HT1080 (cell line): ENCODE measurements around the gene ASIC5. TPM values are rescaled to one million over a fixed set of nuclear protein-coding genes. Genes with fewer than 3 reads are reported as not detected.
"Not testable (repeated sequence)": the region's sequence is repeated elsewhere in the genome, so short reads cannot be mapped to it uniquely, and the experiment has no call there.

ENCODE experiments used
- DNase-seq: peaks from one replicate; pipeline ENCODE4 v3.0.0-alpha.2; 2015; ENCODE audit warnings: low read depth
- total RNA-seq: library from RNA; depleted of rRNA; stranded (reverse); fragments of >200 nt; shearing (Covaris generic); gene quantifications from 2 replicates; pipeline ENCODE4 v1.2.3, GENCODE V29; 2014; rRNA removed

ASIC5 gene
- total RNA-seq, 1 experiment from 2014 or later: not detected

- DNase-seq: no peak
Measured at GRCh38 chr4:155802190-155802959, 63.7 kb downstream of the ASIC5 start.

GRCh38 chr4:155800685-155801343 is 65.3 kb downstream of the ASIC5 start:
- DNase-seq: no peak

GRCh38 chr4:155799794-155800123 is 66.3 kb downstream of the ASIC5 start:
- DNase-seq: no peak

GRCh38 chr4:155799116-155799793 is 66.8 kb downstream of the ASIC5 start:
- DNase-seq: no peak

GRCh38 chr4:155797581-155797980 is 68.5 kb downstream of the ASIC5 start:
- not testable (repeated sequence) for DNase-seq

- DNase-seq: peak; percentile 46
Measured at GRCh38 chr4:155795991-155796390, 70.1 kb downstream of the ASIC5 start.

GRCh38 chr4:155794589-155795236 is 71.4 kb downstream of the ASIC5 start:
- DNase-seq: no peak

- DNase-seq: no peak
Measured at GRCh38 chr4:155789982-155790381, 76.1 kb downstream of the ASIC5 start.

- DNase-seq: no peak
Measured at GRCh38 chr4:155789391-155789790, 76.7 kb downstream of the ASIC5 start.

- peak; percentile 65 for DNase-seq
Measured at GRCh38 chr4:155787113-155787710, 78.9 kb downstream of the ASIC5 start.

GRCh38 chr4:155785828-155786227 is 80.2 kb downstream of the ASIC5 start:
- DNase-seq: no peak

- no peak for DNase-seq
Measured at GRCh38 chr4:155784637-155785036, 81.4 kb downstream of the ASIC5 start.

GRCh38 chr4:155781249-155781831 is 84.7 kb downstream of the ASIC5 start:
- DNase-seq: no peak

GRCh38 chr4:155780775-155781174 is 85.3 kb downstream of the ASIC5 start:
- peak; percentile 40 for DNase-seq

Other genes starting within 250 kb of the ASIC5 start
- gene GUCY1A1, start 199.4 kb downstream of the ASIC5 start, total RNA-seq: 1.00 and 1.4 TPM in 2 replicates
- 5.3 and 7.6 TPM in 2 replicates for gene GUCY1B1, start 107.3 kb downstream of the ASIC5 start, total RNA-seq
- gene TDO2, start 37.4 kb upstream of the ASIC5 start, total RNA-seq: 0.50 and 1.0 TPM in 2 replicates
- 0.53 and 1.1 TPM in 2 replicates for gene CTSO, start 87.6 kb upstream of the ASIC5 start, total RNA-seq